Caco-2 (cell line): ENCODE data around the gene PHF21B. TPM values are rescaled to one million over a fixed set of nuclear protein-coding genes. Genes with fewer than 3 reads are reported as not detected.

Experiments used
- BruUV-seq: library from RNA; stranded (reverse); fragments of 400-500 nt; replicated peaks from 2 replicates; lab custom pipeline; 2021; lab: Mats Ljungman, UMichigan
- CTCF ChIA-PET: fragments of 300-600 bp; sonication (Branson Sonifier 250); formaldehyde crosslinking; loops from one replicate; lab custom pipeline; 2022; ENCODE audit warnings: antibody characterized with exemption; lab: Charles Lee
- POLR2A ChIA-PET: fragments of 300-600 bp; sonication (Branson Sonifier 250); formaldehyde crosslinking; loops from one replicate; lab custom pipeline; 2022; ENCODE audit warnings: antibody characterized with exemption; lab: Charles Lee
- DNase-seq, 2 experiments: peaks; one replicate each; pipeline versions ENCODE4 v3.0.0 to v3.0.0-alpha.2; 2020 to 2022
- H3K27me3 ChIP-seq: replicated peaks from 2 replicates; pipeline ENCODE4 v1.6.0; 2011; ENCODE audit warnings: low read length; ENCODE audit not compliant: control insufficient read depth, insufficient read depth
- H3K36me3 ChIP-seq: 2 replicates; pipeline ENCODE4 v1.5.1; 2011; ENCODE audit warnings: low read length; ENCODE audit not compliant: control insufficient read depth, insufficient read depth
- H3K4me1 ChIP-seq: fragments of 250-450 bp; sonication (Bioruptor Pico); 2 replicates; pipeline ENCODE4 v1.5.1; 2020; ENCODE audit warnings: mild to moderate bottlenecking
- H3K4me3 ChIP-seq: 2 replicates; pipeline ENCODE4 v1.5.1; 2011; ENCODE audit warnings: low read depth, mild to moderate bottlenecking, control low read depth, low read length
- H3K9me3 ChIP-seq: fragments of 250-450 bp; sonication (Bioruptor Pico); 2 replicates; pipeline ENCODE4 v1.5.1; 2020; ENCODE audit warnings: mild to moderate bottlenecking, moderate library complexity
- H3K27ac Mint-ChIP-seq: one replicate; pipeline ENCODE4 v1.8.0; 2022; ENCODE audit warnings: mixed read lengths; ENCODE audit not compliant: unreplicated experiment
- H3K27me3 Mint-ChIP-seq: one replicate; pipeline ENCODE4 v1.8.0; 2022; ENCODE audit warnings: mixed read lengths; ENCODE audit not compliant: insufficient read depth, unreplicated experiment
- H3K36me3 Mint-ChIP-seq: one replicate; pipeline ENCODE4 v1.8.0; 2022; ENCODE audit warnings: mild to moderate bottlenecking, mixed read lengths; ENCODE audit not compliant: insufficient read depth, unreplicated experiment
- H3K4me1 Mint-ChIP-seq: one replicate; pipeline ENCODE4 v1.8.0; 2022; ENCODE audit warnings: low read depth, mixed read lengths; ENCODE audit not compliant: unreplicated experiment
- H3K4me3 Mint-ChIP-seq: one replicate; pipeline ENCODE4 v1.8.0; 2022; ENCODE audit warnings: mild to moderate bottlenecking, moderate library complexity, mixed read lengths; ENCODE audit not compliant: unreplicated experiment
- H3K9me3 Mint-ChIP-seq: one replicate; pipeline ENCODE4 v1.8.0; 2022; ENCODE audit warnings: mixed read lengths; ENCODE audit not compliant: unreplicated experiment
- CTCF ChIP-seq, 2 experiments: fragments of 200-600 bp in 1 of 2; IDR thresholded peaks; 1 replicate in 1 of 2; 2 replicates in 1 of 2; pipeline versions ENCODE4 v1.5.1 to v1.8.0; 2011 to 2022; ENCODE audit warnings: antibody characterized with exemption in 1 of 2, control low read depth in 1 of 2, inconsistent platforms in 1 of 2, low read depth in 1 of 2, low read length in 1 of 2, mild to moderate bottlenecking in 1 of 2, moderate library complexity in 1 of 2; ENCODE audit not compliant: insufficient read depth in 1 of 2, severe bottlenecking in 1 of 2, unreplicated experiment in 1 of 2
- intact Hi-C: fragments of 100-400 bp; cut with micrococcal nuclease; formaldehyde crosslinking; loops from one replicate; pipeline ENCODE4 v1.10.0; 2022; ENCODE audit not compliant: unreplicated experiment
- total RNA-seq: library from RNA; stranded (reverse); gene quantifications from 2 replicates; pipeline ENCODE4 v1.2.3, GENCODE V29; 2022

PHF21B gene
- total RNA-seq, 1 experiment from 2014 or later, result 0.98 TPM

GRCh38 chr22:45026511-45026910 is 16.7 kb upstream of the PHF21B start:
- Mint-ChIP-seq H3K4me1 (no peaks in the 10 kb centered on the region), H3K4me3 (no peak overlapping the region), H3K9me3 (no peaks in the 10 kb centered on the region), H3K36me3 (no peaks in the 10 kb centered on the region), H3K27me3 (peaks cover 21% of the 10 kb centered on the region), H3K27ac (no peak overlapping the region)
- H3K4me3 ChIP-seq, result no peak overlapping the region
- H3K27me3 ChIP-seq, result no peaks in the 10 kb centered on the region
- H3K4me1 ChIP-seq, result no peaks in the 10 kb centered on the region
- TF ChIP-seq CTCF (IDR thresholded peaks at IDR 0.05; ENCODE audit: insufficient read depth in 1 of 2, low read depth in 1 of 2, low read length in 1 of 2, severe bottlenecking in 1 of 2, unreplicated experiment in 1 of 2), result no peak
- CTCF ChIA-PET, result no interaction called here
- POLR2A ChIA-PET, result no interaction called here
- H3K36me3 ChIP-seq, result no peaks in the 10 kb centered on the region
- no TSS peak for BruUV-seq
- H3K9me3 ChIP-seq, result no peaks in the 10 kb centered on the region
- no peak for DNase-seq
- intact Hi-C loops, result no loop called here

DNA sequence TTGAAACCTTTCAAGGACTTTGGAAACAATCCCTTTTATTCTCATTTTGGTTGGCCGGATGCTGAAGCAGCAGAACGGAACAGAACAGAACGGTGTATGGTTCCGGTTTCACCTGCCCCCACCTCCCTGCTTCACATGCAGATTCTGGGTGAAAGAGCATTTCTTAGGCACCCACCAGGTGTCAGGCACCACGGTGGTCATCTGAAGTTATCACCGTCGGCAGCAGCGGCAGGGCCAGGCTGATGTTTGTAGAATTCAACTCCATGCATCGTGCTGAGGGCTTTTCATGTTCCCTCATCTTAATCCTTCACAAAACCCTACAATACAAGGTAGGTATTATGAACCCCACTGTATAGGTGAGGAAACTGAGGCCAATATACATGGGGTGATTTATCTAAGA is 13.6 kb upstream of the PHF21B start:
- DNase-seq, result no peak
- intact Hi-C loops, result no loop called here
- Mint-ChIP-seq H3K27me3 (peaks cover 25% of the 10 kb centered on the region), H3K27ac (no peak overlapping the region), H3K9me3 (no peaks in the 10 kb centered on the region), H3K4me3 (no peak overlapping the region), H3K4me1 (no peaks in the 10 kb centered on the region), H3K36me3 (no peaks in the 10 kb centered on the region)
- H3K4me3 ChIP-seq, result no peak overlapping the region
- H3K9me3 ChIP-seq, result no peaks in the 10 kb centered on the region
- ChIA-PET CTCF (no interaction called here), POLR2A (no interaction called here)
- TF ChIP-seq CTCF (IDR thresholded peaks at IDR 0.05; ENCODE audit: insufficient read depth in 1 of 2, low read depth in 1 of 2, low read length in 1 of 2, severe bottlenecking in 1 of 2, unreplicated experiment in 1 of 2), result no peak
- BruUV-seq, result no TSS peak
- H3K36me3 ChIP-seq, result no peaks in the 10 kb centered on the region
- H3K27me3 ChIP-seq, result no peaks in the 10 kb centered on the region
- no peaks in the 10 kb centered on the region for H3K4me1 ChIP-seq

GRCh38 chr22:45019861-45020655 is 10.3 kb upstream of the PHF21B start:
- peaks cover 33% of the 10 kb centered on the region for H3K27me3 Mint-ChIP-seq
- intact Hi-C loops, result no loop called here
- Histone ChIP-seq H3K36me3 (no peaks in the 10 kb centered on the region), H3K4me1 (no peaks in the 10 kb centered on the region), H3K4me3 (no peak overlapping the region), H3K27me3 (no peaks in the 10 kb centered on the region), H3K9me3 (no peaks in the 10 kb centered on the region)
- H3K27ac Mint-ChIP-seq, result no peak overlapping the region
- CTCF ChIA-PET, result interaction anchor here (0.6 to 0.7 kb wide), 2 partner anchors 93 to 987 kb away, joined by 3 to 7 read pairs; no protein-coding TSS in a partner anchor
- H3K4me3 Mint-ChIP-seq, result no peak overlapping the region
- H3K9me3 Mint-ChIP-seq, result no peaks in the 10 kb centered on the region
- no peak for DNase-seq
- POLR2A ChIA-PET, result no interaction called here
- no peaks in the 10 kb centered on the region for H3K4me1 Mint-ChIP-seq
- H3K36me3 Mint-ChIP-seq, result no peaks in the 10 kb centered on the region
- BruUV-seq, result no TSS peak
- no peak for TF ChIP-seq CTCF (IDR thresholded peaks at IDR 0.05; ENCODE audit: insufficient read depth in 1 of 2, low read depth in 1 of 2, low read length in 1 of 2, severe bottlenecking in 1 of 2, unreplicated experiment in 1 of 2)
